ENCODE results near the gene TSPEAR. TPM values are rescaled to one million over a fixed set of nuclear protein-coding genes. Genes with fewer than 3 reads are reported as not detected.

TSPEAR gene
- polyA plus RNA-seq (ENCODE audit: insufficient read depth in 1 of 5, insufficient read length in 5 of 5, low replicate concordance in 1 of 5), result 1 to 10 TPM; 2.0 to 4.4 (median 3.0) TPM
- long read RNA-seq, donor 1, result 0 reads
- long read RNA-seq, donor 2, result 0 reads
- long read RNA-seq, donor 3, result 0 reads
- long read RNA-seq, donor 4, result 0 reads
- long read RNA-seq, donor 5, result 0 reads
- long read RNA-seq, donor 6, partial matches to known transcripts, result 0 of 1 reads
- long read RNA-seq, donor 6, other reads (novel, unspliced or antisense), result 0 of 1 reads
- long read RNA-seq, donor 7, result 0 reads
- long read RNA-seq, donor 8, result 0 reads

DNA sequence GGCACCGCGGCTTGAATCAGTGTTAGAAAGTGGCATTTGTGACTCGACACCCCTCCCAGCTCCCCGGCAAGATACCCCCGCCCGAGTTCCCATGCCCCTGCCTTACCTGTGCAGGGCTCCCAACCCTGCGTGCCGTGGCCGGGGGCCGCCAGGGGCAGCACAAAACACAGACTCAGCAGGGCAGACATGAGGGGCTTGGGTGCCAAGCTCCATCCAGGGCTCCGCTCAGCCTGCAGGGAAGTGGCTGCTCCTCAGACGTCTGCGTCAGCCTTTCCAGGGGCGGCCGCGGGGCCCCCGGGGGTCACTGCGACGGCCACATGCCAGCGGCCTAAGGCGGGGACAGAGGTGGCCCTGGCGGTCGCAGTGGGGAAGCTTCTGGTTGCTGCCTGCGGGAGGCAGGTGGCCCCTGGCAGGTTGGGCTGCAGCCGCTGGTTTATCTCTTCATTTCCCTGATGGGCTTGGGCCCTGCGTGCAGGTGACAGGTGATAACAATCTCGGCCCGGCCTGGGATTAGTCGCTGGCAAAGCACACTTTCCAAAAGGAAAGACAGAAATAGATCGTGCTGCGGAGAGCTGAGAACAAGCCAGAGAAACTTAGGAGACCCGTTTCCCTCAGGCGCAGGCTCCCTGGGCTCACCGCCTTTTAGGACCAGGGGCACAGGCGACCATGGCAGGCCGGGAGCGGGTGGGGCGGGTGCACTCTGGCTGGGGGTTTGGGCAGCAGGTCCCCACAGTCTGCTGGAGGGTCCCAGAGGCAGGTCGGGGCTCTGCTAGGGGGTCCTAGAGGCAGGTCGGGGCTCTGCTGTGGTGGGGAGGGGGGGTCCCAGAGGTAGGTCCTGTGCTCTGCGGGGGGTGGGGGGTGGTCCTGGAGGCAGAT is at the start of gene TSPEAR:
TSS of gene TSPEAR (minus strand) at position 246 of the 876 bp plus-strand sequence. CDS start at position 188, 58 bp downstream.
- no peak for DNase-seq

DNA sequence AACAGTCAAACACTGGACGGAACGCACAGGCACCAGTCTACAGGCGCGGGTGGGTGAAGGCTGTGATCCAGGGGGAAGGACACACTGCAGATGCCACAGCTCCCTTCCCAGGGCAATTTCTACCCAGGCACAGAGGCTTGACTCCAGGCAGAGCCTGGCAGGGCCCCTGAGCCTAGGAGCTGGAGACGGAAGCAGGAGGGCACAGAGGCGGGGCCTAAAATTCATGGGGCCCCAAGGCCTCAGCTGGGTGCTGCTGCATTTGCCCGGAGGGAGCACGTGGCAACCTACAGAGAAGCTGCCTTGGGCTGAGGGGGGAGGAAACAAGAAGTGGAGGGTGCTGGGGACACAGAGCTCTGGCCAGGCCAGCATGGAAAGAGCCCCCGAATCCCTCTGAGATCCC is 49.0 kb upstream of the TSPEAR start:
- DNase-seq, result no peak

- no peak for DNase-seq
Measured at GRCh38 chr21:44759628-44760285, 48.4 kb upstream of the TSPEAR start.

DNA sequence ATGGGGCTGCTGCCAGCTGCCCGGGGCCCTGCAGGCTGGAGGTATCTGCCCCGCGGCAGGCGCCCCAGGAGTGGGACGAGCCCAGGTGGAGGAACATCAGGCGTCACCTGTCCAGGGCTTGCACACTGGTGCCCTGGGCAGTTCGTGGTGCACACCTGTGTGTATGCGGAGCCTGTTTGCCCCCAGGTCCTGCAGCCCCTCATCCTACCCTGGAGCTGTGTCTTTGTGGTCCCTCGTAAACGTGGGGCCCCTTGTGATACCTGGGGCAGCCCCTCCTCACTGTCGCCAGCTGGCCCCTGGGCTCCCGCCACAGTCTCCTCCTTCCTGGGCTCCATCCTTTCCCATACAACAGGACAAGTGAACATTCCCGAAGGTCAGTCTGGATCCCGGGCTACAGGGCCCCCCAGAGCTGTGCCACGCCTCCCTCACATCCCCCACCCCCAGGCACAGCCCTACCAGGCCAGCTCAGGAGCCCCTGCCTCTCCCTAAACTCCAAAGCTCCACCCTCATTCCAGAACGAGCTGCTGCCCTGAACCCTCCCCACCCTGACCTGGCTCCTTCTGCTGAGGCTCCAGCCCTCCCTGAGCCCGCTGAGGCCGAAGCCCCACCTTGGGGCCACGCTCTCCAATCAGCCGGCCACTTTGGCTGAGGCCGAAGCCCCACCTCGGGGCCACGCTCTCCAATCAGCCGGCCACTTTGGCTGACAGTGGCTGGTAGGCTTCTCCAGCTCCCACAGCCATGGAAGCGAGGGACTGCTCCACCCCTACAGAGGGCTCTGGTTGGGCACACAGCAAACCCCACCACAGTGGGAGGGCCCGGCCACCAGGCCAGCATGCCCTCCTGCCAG is 47.6 kb upstream of the TSPEAR start:
- no peak for DNase-seq

- no peak for DNase-seq
Measured at GRCh38 chr21:44758141-44758561, 46.8 kb upstream of the TSPEAR start.

- DNase-seq, result no peak
Measured at GRCh38 chr21:44757731-44758130, 46.4 kb upstream of the TSPEAR start.

GRCh38 chr21:44756423-44757185 is 45.2 kb upstream of the TSPEAR start:
- DNase-seq, result no peak

- DNase-seq, result no peak
Measured at GRCh38 chr21:44755227-44755626, 43.9 kb upstream of the TSPEAR start.

GRCh38 chr21:44753357-44753756 is 42.0 kb upstream of the TSPEAR start:
- DNase-seq, result no peak

- peak in 1 of 2 donors; percentile 15 for DNase-seq
Measured at GRCh38 chr21:44752671-44753235, 41.4 kb upstream of the TSPEAR start.

GRCh38 chr21:44751799-44752636 is 40.6 kb upstream of the TSPEAR start:
- no peak for DNase-seq

DNA sequence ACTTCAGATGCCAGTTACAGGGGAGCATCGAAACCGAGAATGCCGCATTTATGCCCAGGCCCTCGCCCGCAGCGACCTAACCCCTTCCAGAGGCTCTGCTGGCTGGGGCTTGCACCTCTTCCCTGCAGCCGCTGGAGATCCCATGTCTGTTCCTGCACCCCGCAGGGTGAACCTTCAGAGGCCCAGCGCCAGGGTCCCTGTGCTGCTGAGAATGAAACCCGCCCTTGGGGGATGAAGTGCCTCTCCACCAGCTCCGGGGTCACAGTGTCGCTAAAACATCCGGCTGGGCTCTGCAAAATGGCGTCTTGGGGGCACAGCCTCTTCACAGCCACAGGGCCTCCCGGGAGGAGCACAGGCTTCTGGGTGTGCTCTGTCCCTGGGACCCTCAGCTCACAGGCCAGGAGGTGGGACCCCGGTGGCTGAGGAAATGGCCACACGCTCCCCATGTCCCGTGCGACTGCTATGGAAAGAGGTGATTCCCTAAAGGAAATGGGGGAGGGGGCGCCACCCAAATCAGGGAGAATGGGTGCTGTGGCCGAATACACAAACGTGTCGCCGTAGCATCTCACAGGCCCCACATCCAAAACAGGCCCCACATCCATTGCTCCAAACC is 39.9 kb upstream of the TSPEAR start:
- no peak for DNase-seq

DNA sequence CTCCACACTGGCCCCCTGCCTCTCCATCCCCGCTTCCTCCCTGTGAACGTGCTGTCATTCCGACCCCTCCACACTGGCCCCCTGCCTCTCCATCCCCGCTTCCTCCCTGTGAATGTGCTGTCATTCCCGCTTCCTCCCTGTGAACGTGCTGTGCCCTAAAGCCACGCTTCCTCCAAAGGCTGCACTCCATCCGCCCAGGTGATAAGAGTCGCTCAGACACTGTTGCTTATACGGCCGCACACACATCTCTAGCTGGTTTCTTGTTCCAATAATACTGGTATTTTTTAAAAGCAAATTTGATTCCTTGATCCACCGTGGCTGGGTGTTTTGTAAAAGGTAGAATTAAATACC is 39.3 kb upstream of the TSPEAR start:
- DNase-seq, result no peak

DNA sequence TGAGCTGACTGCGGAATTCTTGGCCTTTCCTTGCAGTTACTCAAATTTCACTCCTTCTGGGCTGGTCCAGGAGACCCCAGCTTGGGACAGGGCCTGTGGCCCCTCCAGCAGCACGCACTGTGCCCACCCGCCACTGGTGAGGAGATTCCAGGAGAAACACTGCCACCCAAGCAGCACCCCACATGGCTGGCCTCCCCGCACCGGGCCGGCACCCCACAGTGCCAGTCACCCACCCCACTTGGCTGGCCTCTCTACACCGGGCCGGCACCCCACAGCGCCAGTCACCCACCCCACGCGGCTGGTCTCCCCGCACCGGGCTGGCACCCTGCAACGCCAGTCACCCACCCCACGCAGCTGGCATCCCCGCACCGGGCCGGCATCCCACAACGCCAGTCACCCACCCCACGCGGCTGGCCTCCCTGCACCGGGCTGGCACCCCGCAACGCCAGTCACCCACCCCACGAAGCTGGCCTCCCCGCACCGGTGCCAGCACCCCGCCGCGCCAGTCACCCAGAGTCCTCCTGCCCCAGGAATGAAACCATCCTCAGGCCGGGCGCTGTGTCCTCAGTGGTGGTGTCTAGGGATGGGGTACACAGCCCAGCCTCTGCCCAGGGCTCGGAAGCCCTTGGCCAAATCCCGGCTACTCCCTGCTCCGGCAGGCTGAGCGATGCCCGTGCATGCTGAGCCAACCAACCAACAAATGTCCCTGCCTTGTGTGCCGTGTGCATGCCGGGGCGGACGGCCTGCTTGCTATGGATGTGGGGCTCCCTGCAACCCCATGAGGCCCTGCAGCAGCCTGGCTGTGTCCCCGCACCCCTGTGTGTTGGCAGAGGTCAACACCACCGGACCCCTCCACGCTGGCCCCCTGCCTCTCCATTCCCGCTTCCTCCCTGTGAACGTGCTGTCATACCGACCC is 38.6 kb upstream of the TSPEAR start:
- DNase-seq, result no peak

DNA sequence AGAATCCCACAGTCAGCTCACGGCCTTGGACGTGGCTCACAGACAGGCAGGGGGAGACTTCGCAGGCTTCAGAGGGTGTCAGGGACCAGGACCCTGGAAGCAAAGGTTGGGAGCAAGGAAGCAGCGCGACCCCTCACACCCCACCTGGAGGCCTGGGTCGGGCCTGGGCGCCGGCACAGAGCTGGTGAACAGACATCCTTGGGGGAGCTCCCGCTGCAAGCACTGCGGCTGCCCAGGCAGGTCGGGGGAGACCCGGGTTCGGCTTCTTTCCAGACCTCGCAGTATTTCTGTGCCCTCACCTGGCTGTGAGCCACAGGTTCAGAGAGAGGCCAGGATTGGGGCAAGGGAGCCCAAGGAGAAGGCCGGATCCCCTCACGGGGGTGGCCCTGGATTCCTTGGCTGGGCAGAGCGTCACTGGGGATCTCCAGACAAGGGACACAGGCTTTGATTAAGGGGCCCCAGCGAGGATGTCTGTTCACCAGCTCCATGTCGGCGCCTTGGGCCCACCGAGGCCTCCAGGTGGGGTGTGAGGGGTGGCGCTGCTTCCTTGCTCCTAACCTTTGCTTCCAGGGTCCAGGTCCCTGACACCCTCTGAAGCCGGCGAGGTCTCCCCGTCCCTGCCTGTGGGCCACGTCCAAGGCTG is 37.9 kb upstream of the TSPEAR start:
- DNase-seq, result no peak

- DNase-seq, result no peak
Measured at GRCh38 chr21:44748621-44749020, 37.2 kb upstream of the TSPEAR start.

DNA sequence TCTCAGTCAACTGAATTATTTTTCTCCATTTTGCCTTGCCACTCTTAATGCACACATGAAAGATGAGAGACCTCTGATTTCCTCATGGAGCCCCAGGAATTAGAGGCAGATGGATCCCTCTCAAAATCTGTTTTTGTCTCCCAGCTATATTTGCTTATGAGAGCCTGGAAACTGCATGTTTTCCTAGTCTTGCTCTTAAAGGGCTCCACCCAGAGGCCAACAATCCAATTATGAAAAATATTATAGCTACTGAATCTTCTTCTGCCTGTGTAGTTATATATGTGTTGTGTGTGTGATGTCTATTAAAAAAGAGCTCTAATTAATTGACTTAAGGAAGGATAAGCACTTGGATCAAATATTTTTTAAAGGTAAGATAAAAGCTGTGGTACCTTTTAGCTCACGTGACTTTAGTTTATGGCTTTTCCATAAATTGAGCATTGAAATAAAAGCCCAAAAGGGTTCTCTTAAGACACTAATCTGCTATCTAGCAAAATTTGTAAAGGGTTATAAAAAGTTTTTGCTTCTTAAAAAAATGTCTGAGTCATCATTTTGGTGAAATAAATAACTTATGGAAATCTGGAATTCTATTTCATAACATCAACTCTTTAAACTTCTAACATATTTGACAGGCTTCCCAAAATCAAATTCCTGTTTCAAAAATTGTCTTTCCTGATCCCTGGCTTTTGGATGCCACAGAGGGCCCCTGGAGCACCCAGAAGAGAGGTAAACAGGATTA is 31.2 kb upstream of the TSPEAR start:
- no peak for DNase-seq

Data from right lung (tissue), 10 donors.